Measurements from ENCODE around the gene SMYD1. TPM values are rescaled to one million over a fixed set of nuclear protein-coding genes. Genes with fewer than 3 reads are reported as not detected.

SMYD1 gene
- total RNA-seq, 1 donor from 2014 or later = not detected

DNA sequence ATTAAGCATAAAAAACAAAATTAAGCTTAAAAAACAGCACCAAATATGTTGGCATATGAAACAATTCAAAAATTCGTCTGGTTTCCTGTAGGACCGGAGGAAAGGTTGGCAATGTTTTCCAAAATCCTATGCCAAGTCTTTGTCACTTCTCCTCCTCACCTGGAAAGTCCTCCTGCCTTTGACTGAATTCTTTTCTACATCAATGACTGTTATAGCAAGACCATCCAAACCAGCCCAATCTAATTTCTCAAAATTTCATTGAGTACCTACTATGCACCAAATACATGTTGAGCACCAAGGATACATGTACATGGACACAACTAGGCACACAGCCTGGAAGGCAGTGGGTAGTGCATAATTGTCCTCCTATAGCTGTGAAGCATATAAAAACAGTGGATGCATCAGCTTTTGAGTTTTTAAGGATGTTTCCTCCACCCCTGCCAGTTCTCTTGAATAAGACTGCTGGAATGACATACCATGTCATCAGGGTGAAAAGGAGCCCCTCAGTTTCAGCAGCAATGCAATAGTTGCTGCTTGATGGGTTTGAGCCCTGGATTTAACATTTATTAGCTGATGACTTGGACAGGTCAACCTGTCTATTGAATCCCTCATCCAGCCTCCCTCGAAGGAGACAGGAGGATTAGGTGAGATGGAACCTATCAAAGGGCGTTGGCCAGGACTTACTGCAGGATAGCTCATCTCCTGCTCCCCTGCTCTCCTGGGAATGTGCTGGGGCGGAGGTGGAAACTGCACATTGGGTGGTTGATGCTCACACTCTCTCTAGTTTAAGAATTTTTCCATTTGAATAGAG is 55.7 kb downstream of the SMYD1 start:
- no peaks in the 10 kb centered on the region for H3K4me1 Mint-ChIP-seq
- TF ChIP-seq, protein P1, sequence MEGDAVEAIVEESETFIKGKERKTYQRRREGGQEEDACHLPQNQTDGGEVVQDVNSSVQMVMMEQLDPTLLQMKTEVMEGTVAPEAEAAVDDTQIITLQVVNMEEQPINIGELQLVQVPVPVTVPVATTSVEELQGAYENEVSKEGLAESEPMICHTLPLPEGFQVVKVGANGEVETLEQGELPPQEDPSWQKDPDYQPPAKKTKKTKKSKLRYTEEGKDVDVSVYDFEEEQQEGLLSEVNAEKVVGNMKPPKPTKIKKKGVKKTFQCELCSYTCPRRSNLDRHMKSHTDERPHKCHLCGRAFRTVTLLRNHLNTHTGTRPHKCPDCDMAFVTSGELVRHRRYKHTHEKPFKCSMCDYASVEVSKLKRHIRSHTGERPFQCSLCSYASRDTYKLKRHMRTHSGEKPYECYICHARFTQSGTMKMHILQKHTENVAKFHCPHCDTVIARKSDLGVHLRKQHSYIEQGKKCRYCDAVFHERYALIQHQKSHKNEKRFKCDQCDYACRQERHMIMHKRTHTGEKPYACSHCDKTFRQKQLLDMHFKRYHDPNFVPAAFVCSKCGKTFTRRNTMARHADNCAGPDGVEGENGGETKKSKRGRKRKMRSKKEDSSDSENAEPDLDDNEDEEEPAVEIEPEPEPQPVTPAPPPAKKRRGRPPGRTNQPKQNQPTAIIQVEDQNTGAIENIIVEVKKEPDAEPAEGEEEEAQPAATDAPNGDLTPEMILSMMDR (conservative IDR thresholded peaks at IDR 0.05) = no peak
- H3K27me3 Mint-ChIP-seq (ENCODE audit: low read depth) = peaks cover 8% of the 10 kb centered on the region
- DNase-seq (ENCODE audit: low read depth, low spot score) = no peak
- no peak overlapping the region for H3K4me3 Mint-ChIP-seq
- no peaks in the 10 kb centered on the region for H3K36me3 Mint-ChIP-seq (ENCODE audit: low read depth)
- no peaks in the 10 kb centered on the region for H3K9me3 Mint-ChIP-seq
- H3K27ac Mint-ChIP-seq (ENCODE audit: unreplicated experiment) = no peak overlapping the region

DNA sequence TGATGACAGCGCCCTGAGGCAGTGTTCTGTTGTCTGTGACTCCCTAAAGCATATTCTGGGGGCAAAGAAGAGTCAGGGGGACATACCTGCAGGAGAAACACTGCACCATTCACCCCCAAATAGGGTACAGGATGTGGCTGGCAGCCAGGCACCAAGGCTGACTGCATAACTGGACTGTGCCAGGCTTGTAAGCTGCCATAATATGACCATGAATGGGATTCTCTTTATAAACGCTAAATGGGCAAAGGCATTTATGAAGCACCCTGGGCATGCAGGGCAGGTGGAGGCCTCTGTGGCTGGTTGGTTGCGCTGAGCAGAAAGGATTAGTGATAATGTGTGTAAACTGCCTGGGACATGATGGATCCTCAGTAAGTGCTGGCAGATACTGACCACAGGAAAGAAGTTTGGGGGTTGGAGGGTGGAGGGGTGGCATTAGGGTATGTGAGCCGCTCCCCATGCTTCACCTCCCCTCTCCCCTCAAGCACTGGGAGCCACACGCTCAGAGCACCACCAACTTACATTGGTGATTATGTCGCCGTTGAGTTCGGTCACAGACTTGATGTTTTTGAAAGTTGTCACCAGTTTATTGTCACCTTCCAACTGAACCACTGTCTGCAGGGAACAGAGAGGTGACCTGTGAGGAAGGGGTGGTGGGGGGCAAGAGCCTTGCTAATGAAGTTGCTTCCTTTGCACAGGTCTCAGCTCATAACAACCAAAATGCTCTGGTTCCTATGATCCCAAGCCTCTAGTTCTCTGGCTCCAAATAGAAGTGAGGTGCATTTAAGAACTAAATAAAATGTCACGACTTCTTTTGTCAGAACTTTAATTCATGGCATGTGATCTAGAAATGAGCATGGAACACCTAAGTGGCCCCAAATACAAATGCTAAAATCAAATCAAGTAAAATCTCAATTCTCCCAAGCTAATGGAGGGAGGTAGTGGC is 56.6 kb downstream of the SMYD1 start:
- Mint-ChIP-seq H3K27me3 (ENCODE audit: low read depth) (peaks cover 8% of the 10 kb centered on the region), H3K4me1 (no peaks in the 10 kb centered on the region), H3K27ac (ENCODE audit: unreplicated experiment) (no peak overlapping the region), H3K36me3 (ENCODE audit: low read depth) (no peaks in the 10 kb centered on the region), H3K4me3 (no peak overlapping the region), H3K9me3 (no peaks in the 10 kb centered on the region)
- no peak for DNase-seq (ENCODE audit: low read depth, low spot score)
- TF ChIP-seq, protein P1 (conservative IDR thresholded peaks at IDR 0.05) = no peak

DNA sequence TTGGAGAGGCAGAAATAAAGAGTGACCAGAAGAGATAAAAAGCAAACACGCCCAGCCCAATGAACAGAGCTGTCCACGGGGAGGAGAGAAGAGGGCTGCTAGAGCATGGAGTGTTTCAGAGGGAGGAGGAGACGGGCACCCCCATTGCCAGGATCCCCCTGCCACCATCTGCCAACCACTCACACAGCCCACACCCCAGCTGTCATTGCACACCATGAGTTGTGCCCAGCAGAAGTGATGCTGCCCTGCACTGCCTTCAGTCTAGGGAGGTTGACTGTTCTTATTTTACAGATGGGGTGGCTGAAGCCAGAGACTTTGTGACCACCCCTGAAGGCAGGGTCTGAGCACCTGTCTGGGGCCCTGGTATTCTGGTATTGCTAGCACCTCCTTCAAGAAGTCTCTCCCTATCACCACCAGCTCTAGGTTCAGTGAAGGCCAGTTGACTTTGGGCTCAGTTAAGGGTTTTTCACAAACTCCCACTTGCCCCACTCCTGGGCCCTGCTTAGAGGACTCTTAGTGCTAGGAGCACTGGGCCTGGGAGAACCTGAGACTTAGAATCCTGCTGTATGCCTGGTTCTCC is 57.8 kb downstream of the SMYD1 start:
- H3K4me3 Mint-ChIP-seq = no peak overlapping the region
- peaks cover 8% of the 10 kb centered on the region for H3K27me3 Mint-ChIP-seq (ENCODE audit: low read depth)
- TF ChIP-seq, protein P1 (conservative IDR thresholded peaks at IDR 0.05) = no peak
- H3K27ac Mint-ChIP-seq (ENCODE audit: unreplicated experiment) = no peak overlapping the region
- no peaks in the 10 kb centered on the region for H3K4me1 Mint-ChIP-seq
- DNase-seq (ENCODE audit: low read depth, low spot score) = no peak
- H3K9me3 Mint-ChIP-seq = no peaks in the 10 kb centered on the region
- H3K36me3 Mint-ChIP-seq (ENCODE audit: low read depth) = no peaks in the 10 kb centered on the region

DNA sequence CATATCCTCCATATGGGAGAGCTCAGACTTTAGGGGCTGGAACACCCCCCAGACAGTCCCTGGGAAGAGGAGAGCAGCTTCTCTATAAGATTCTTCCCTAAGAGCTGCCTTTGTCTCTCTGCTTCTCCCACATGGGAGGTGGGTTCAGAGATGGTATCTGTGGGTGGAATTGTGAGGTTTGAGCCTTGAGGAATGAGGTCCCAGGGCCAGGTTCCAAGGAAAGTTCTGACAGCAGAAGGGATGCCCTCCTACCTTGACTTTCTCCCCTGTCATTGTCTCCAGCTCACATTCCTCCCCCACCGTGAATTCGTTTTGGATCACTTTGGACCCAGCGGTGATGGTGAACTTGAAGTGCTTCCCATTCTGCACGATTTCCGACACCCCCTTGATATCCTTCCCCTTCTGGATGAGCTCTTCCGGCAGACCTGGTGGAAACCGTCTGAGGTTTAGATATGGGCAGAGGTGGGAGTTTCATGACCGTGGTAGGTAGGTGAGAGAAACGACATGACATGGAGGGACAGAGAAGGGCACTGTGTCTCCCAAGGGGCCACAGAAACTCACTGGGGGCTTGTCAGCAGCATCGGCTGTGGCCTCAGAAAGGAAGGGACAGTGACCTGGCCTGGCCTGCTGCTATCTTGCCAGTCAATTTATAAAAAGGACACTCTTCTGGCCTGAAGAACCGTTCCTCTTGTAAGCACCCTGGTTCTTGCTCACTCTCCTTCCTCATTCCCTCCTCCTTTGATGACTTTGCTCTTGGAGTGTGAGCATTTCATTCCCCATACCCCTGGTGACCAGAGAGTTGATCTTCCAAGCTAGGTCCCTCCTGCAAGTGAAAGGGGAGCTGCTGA is 58.5 kb downstream of the SMYD1 start:
- no peak for DNase-seq (ENCODE audit: low read depth, low spot score)
- Mint-ChIP-seq H3K4me1 (no peaks in the 10 kb centered on the region), H3K27ac (ENCODE audit: unreplicated experiment) (peak overlapping the region; percentile 24), H3K27me3 (ENCODE audit: low read depth) (peaks cover 8% of the 10 kb centered on the region), H3K9me3 (no peaks in the 10 kb centered on the region), H3K36me3 (ENCODE audit: low read depth) (no peaks in the 10 kb centered on the region), H3K4me3 (no peak overlapping the region)
- TF ChIP-seq, protein P1 (conservative IDR thresholded peaks at IDR 0.05) = no peak

Measured in neural crest cell (in vitro differentiated cells).